ENCODE results near the gene NWD2.

Gene NWD2

GRCh38 chr4:37305984-37306383 is 61.4 kb downstream of the NWD2 start:
- DNase-seq = no peak

- DNase-seq = no peak
Observed at GRCh38 chr4:37317104-37317643, 72.6 kb downstream of the NWD2 start.

DNA sequence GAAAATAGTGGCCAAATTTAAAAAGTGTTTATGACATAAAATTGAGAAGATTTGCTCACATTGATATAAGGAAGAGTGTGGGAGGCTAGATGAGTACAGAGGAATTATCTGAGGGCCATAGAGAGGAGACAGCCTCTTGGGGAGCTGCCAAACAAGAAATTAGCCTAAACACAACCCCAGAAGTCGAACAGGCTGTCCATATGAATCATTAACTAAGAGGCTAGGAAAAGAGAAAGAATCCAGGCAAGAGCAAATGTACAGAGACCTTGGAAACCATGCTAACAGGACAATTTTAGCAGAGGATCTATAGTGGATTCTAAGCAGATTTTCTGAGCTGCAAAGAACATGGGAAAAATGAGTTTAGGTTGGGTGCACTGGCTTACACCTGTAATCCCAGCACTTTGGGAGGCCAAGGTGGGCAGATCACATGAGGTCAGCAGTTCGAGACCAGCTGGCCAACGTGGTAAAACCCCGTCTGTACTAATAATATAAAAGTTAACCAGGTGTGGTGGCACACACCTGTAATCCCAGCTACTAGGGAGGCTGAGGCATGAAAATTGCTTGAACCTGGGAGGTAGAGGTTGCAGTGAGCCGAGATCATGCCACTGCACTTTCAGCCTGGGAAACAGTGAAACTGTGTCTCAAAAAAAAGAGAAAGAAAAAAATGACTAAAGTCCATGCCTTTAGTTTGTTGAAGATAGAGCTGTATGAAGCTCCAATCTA is 76.1 kb downstream of the NWD2 start:
- no peak for DNase-seq

DNA sequence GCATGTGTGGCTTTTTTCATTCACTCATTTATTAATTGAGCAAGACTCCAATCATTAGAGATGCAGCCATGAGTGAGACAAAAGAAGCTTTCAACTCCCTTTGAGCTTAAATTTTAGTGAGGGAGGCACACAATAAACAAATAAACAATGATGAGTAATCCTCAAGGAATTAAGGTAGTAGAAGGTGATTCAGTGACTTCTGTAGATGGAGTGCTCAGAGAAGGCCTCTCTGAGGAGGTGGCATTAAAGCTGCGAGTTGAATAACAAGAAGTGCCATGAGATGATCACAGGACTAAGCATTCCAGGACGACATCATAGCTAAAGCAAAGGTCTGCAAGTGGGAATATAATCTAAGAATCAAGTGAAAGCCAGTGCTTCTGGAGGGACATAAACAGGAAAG is 77.6 kb downstream of the NWD2 start:
- no peak for DNase-seq

DNA sequence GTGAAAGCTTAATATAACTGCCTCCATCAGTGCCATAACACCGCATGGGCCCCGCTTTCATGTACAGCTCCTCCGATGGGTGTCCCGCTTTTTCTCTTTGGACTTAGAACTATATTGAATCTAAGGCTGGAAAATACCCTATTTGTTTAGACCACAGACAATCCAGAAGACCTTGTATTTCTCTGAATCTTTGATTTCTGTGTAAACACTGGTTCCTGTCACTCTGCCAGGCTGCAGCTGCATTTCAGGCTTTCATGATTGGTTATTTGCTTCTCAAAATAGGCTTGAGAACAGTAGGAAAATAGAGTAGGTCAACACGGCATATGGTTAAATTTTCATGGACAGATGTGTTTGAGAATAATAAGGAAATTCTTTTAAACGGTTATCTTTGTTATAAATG is 80.0 kb downstream of the NWD2 start:
- no peak for DNase-seq

- no peak for DNase-seq
Observed at GRCh38 chr4:37326852-37327251, 82.3 kb downstream of the NWD2 start.

GRCh38 chr4:37338972-37339371 is 94.4 kb downstream of the NWD2 start:
- no peak for DNase-seq

DNA sequence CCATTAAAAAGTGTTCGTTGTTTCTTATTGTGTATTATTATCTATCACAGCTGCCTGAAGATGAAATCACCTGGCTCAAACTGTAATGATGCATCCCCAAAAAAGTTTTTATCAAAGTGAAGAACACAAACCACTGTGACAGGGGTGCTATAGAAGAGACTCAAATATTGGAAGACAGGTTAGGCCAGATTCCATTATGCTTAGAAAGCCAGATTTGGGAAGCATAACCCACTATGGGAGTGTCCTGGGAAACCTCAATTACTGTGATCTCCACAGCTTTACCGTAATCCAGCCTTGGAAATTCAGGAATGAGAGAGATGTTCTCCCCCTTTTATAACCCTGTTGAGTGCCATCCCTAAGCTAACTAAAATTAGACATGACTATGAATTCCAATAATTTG is 114.2 kb downstream of the NWD2 start:
- DNase-seq = no peak

DNA sequence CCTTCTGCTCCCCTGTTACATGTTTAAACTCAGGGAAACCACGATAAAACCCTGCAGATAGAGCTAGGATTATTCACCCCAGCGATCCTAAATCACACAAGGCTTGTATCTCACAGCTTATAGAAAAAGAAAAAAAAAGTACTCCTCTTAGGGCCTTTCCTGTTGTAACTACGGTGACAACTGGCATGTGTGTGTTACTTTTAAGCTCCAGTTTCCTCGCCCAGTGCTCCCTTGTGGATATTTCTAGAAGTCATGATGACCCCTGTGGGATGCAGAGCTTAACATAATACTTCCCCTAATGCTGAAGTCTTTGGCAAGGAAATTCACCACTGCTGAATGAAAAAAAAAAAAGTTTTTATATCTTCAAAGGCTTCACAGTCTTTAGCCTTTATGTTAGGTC is 114.7 kb downstream of the NWD2 start:
- no peak for DNase-seq

DNA sequence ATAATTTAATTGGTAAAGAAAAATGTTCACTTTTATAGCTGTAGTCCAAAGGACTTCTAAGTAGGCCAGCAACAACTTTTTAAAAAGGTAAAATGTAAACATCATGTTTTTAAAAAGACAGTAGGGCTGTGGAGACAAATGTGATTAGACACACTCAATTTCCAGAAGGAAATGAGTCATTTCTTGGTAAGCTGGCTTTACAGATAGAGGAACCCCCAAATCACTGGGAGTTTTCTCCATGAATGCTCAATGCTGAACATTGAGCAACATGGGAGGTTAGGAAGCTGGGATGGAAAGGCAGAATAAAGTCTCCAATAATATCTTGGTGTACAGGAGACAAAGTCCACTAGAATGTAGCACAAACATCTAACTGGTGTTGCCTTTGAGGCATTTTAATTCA is 121.3 kb downstream of the NWD2 start:
- no peak for DNase-seq

DNA sequence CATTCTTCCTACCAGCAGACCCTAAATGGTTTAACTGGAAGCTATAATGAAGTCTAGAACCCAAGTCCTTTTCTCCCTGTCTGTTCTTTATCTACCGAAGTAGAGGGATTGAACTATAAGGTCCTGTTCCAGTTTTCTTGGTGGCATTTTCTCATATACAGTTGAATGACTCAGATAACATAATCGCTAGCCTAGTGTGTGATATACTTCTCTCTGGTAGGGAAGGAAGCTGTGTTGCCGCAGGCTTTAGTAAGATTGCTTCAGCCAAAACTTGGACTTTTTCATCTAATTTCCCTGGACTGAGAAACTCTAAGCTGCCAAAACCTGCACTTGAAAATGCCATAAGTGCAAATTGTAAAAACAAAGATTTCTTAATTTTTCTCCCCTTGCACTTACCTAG is 123.4 kb downstream of the NWD2 start:
- DNase-seq = no peak

GRCh38 chr4:37370052-37370451 is 125.5 kb downstream of the NWD2 start:
- DNase-seq = no peak

DNA sequence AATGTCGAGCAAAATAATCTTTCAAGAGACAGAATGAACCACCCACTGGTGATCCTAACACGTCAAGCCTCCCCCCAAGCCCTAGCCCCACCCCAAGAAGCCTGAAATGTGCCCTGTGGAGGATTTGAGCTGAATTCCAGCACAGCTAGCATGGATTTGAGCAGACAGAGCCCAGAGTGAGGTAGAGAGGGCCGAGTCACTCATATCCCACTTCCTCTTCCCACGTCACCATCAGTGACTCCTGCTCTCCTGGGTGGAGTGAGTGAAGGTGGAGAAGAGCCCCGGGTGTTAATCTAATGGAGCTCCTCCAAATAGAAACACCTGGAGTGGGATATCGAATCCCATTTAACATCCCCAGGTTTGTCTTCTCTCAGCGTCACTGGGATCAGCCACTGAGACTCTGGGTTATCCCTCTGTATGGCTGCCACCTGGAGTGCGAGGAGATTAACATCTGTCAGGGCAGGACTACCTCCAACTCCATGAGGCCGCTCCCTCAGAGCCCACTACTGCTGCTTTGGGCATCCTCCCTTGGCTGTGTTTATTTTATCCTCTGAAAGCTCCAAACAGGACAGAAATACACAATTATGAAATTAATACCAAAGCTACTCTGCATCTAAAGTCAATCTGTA is 136.6 kb downstream of the NWD2 start:
- no peak for DNase-seq

DNA sequence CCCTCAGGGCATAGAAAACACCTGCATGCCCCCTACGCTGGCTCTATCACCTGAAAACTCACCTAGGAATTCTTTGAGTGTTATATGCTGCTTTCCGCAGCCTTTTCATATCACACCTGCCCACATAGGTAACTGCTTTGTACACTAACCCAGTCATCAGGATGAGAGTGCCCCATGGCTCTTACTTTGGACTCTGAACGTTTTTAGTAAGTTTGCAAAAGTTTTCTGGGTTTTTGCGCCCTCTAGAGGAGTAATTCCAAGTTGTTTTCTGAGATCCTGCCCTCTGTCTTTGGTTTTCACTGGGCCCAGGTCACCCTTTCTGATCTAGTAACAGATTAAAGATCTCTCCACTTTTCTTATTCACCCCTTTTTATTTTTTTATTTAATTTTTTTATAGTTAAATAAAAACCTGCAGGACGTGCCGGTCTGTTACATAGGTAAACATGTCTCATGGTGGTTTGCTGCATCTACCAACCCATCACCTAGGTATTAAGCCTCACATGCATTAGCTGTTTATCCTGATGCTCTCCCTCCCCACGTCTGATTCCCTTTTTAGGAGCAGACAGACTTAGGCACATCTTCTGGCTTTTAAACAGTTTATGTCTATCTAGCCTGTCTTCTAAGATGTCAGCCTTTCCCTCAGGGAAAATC is 139.2 kb downstream of the NWD2 start:
- peak in 1 of 2 donors; percentile 10 for DNase-seq

DNA sequence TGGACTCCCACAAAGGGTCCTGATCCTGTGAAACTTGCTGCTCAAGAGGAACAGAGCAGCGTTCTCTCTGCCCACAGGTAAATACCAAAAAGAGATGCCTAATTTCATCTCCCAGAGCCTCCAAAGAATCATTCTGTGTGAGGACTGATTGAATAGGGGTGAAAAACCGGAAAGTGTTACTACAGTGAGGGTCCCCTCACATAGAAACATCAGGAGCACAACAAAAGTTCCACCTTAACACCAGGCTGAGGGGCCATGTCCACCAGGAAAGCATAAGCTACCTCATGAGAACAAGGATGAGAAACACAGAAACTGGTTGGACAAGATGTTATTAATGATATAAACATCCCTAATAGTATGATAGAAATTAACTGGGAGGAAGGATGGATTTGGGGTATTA is 140.9 kb downstream of the NWD2 start:
- no peak for DNase-seq

GRCh38 chr4:37388681-37389365 is 144.3 kb downstream of the NWD2 start:
- no peak for DNase-seq

GRCh38 chr4:37389366-37389765 is 144.8 kb downstream of the NWD2 start:
- DNase-seq = no peak

GRCh38 chr4:37389967-37390580 is 145.5 kb downstream of the NWD2 start:
- peak in 1 of 2 donors; percentile 46 for DNase-seq

- DNase-seq = no peak
Observed at GRCh38 chr4:37392521-37393255, 148.1 kb downstream of the NWD2 start.

DNA sequence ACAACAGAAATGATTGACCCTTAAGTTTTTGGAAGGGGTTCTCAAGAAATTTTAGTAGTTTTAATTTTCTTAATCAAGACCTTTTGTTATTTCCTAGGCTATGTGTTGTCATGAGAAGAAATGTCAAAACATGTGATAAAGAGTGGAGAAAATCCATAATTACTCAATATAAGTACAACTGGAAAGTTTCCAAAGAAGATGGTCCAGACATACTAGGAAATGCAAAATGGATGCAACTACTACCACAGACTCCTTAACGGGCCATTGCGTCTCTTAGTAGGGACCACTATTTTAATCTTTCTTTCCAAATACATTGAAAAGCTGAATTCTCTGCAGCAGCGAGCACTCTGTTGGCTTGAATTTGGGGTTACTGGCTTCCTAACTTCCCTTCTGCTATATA is 148.8 kb downstream of the NWD2 start:
- DNase-seq = no peak

DNA sequence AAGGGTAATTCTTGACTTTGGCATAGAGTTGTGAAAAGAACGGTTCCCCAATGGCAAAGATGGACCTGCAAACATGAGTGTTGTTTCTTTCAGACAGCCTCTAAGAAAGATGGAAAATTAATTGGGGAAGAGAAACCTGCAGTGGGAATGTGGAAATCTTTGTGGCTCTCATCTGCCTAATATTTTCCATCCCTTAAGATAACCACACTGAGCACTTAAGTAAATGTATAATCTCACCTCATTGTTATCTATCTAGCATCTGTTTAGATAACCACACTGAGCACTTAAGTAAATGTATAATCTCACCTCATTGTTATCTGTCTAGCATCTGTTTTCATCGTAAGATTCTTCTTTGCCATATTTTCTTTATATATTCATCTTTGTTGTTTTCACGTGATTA is 149.3 kb downstream of the NWD2 start:
- DNase-seq = no peak

DNA sequence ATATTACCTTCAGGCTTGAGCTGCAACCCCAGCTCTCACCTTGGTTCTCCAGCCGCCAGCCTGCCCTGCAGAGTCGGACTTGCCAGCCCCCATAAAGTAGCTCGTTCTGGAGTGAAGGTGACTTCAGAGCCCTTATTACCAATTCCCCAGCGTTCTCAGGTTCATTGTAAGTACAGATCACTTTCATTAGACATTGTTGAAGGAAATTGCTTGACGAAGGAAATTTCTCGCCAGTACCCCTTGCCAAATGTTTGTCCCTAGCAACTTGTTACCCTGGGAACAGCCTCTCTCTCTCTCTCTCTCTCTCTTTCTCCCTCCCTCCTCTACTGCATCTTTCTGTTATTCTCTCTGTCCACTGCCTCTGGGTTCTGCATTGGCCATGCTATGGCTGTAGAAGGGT is 153.0 kb downstream of the NWD2 start:
- no peak for DNase-seq

All from CD4-positive, alpha-beta T cell treated with Interleukin-4 for 1 hour (primary cell).